Prostate gland (tissue), 2 donors: ENCODE measurements around the gene TPSG1. TPM values are rescaled to one million over a fixed set of nuclear protein-coding genes. Genes with fewer than 3 reads are reported as not detected.
"Not testable (repeated sequence)": the region's sequence is repeated elsewhere in the genome, so short reads cannot be mapped to it uniquely, and the experiment has no call there.

Source experiments
- DNase-seq: peaks from one replicate; pipeline ENCODE4 v3.0.0-alpha.2; 2019; ENCODE audit warnings: low spot score
- H3K27ac ChIP-seq, 2 donors: fragments of 200-600 bp; sonication (generic); 2 replicates each; pipeline ENCODE4 v1.5.1; 2017 to 2019
- H3K27me3 ChIP-seq: fragments of 200-600 bp; sonication (generic); replicated peaks from 2 replicates; pipeline ENCODE4 v1.5.1; 2019; ENCODE audit not compliant: insufficient read depth
- H3K36me3 ChIP-seq, 2 donors: fragments of 200-600 bp; sonication (generic); 1 replicate in 1 of 2; 2 replicates in 1 of 2; pipeline versions ENCODE4 v1.5.1 to v1.8.1; 2017 to 2019
- H3K4me1 ChIP-seq: fragments of 200-600 bp; sonication (generic); replicated peaks from 2 replicates; pipeline ENCODE4 v1.5.1; 2019
- H3K4me3 ChIP-seq, 2 donors: fragments of 200-600 bp; sonication (generic); 2 replicates each; pipeline ENCODE4 v1.5.1; 2017 to 2019
- H3K9me3 ChIP-seq: fragments of 200-600 bp; sonication (generic); 2 replicates; pipeline ENCODE4 v1.5.1; 2017
- POLR2A ChIP-seq: fragments of 450-650 bp; IDR thresholded peaks from one replicate; pipeline ENCODE4 v1.6.1; 2016; ENCODE audit warnings: antibody characterized with exemption, mild to moderate bottlenecking
- POLR2AphosphoS5 ChIP-seq: sonication (generic); formaldehyde crosslinking; IDR thresholded peaks from one replicate; pipeline ENCODE4 v1.6.1; 2017; ENCODE audit warnings: antibody characterized with exemption
- WGBS: methylation state at CpG from one replicate; pipeline ENCODE4 v1.1.5; 2018; 5-methylcytosine and 5-hydroxymethylcytosine counted together
- intact Hi-C: fragments of 100-400 bp; cut with DNase I; formaldehyde crosslinking; loops from one replicate; pipeline ENCODE4 v1.14.2; 2022
- total RNA-seq, 2 donors: library from RNA; depleted of rRNA; stranded (reverse); fragments of >200 nt; gene quantifications; one replicate each; pipeline ENCODE4 v1.1.0, GENCODE V29; 2016
- TF ChIP-seq, protein P1 (sequence below), 4 experiments: fragments of 200-600 bp in 2 of 4; fragments of 450-650 bp in 2 of 4; sonication (generic) in 2 of 4; IDR thresholded peaks; 1 replicate in 3 of 4; 2 replicates in 1 of 4; pipeline ENCODE4 v1.5.1; 2016 to 2019; ENCODE audit warnings: antibody characterized with exemption in 4 of 4, mild to moderate bottlenecking in 2 of 4, moderate library complexity in 2 of 4

TPSG1 gene
- total RNA-seq, 2 donors from 2014 or later, result not detected

DNA sequence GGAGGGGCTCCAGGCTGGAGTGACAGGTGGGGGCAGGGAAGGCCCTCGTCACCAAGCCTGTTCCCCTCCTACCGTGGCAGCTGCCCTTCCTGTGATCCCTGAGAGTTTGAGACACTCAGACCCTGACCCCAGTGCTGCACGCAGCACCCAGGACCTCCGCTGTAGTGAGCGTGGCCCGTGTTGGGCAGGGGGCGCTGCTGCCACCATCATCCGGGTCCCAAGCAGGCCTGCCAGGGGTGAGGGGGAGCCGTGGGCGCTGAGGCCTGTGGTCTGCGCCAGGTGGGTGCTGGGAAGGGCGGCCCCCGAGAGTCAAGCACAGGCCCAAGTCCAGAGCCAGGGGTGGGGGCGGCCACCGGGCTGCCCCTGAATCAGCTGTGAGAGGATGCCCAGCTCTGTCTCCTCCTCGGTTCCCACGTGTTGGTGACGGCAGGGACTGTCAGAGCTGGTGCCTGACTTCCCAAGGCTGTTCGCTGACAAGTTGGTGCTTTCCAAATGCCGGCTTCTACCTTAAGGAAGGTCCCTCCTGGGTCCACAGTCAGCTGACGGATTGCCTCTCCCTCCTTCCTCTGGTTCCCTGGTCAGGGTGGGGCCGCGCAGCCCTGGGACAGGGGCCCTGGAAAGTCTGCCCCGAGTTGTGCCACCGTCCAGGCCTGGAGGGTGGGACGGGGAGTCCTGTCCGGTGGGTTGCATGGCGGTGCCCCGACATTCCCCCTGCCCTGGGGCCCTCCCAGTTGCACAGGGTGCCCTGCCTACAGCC lies 31.1 kb downstream of the TPSG1 start:
- no peak overlapping the region for H3K27ac ChIP-seq
- WGBS, result 66% methylated on average over 25 of the region's 29 CpGs

DNA sequence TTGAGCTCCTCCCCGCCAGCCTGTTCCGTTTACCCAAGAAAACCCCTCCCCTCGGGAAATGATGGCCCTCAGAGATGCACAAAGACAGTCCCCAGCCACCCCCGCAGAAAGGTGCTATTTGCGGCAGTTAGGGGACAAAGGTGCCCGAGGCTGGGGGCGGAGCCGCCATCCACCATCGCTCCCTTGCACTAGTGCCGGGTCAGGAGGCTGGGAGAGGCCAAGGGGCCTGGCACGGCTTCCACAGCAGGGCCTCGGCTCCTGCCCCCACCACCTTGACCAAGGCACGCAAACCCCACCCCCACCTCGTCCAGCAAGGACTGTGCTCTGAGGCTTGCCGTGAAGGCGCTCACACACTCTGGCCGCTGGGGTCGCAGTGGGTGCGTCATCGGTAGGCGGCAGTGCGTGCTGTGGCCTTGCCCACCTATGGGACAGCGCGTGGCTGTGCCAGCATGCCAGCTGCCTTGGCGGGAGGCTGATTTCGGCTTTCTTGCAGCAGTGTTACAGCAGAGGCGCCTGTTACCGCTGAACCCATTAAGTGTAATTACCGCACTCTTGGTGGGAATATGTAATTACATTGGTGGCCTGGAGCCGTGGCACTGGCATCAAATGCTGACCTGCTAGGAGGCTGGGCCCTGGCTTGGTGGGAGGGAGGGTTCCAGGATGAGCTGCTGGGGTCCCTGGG lies 31.8 kb downstream of the TPSG1 start:
- no peak for DNase-seq
- H3K36me3 ChIP-seq, result no peaks in the 10 kb centered on the region
- no peaks in the 10 kb centered on the region for H3K4me1 ChIP-seq
- intact Hi-C loops, result loop anchor here (1.0 kb wide), 1 partner anchor 87 kb away; no protein-coding TSS in a partner anchor
- no peaks in the 10 kb centered on the region for H3K9me3 ChIP-seq
- H3K4me3 ChIP-seq, result no peak overlapping the region
- no peak for TF ChIP-seq POLR2A
- no peak for TF ChIP-seq POLR2AphosphoS5
- TF ChIP-seq, protein P1, sequence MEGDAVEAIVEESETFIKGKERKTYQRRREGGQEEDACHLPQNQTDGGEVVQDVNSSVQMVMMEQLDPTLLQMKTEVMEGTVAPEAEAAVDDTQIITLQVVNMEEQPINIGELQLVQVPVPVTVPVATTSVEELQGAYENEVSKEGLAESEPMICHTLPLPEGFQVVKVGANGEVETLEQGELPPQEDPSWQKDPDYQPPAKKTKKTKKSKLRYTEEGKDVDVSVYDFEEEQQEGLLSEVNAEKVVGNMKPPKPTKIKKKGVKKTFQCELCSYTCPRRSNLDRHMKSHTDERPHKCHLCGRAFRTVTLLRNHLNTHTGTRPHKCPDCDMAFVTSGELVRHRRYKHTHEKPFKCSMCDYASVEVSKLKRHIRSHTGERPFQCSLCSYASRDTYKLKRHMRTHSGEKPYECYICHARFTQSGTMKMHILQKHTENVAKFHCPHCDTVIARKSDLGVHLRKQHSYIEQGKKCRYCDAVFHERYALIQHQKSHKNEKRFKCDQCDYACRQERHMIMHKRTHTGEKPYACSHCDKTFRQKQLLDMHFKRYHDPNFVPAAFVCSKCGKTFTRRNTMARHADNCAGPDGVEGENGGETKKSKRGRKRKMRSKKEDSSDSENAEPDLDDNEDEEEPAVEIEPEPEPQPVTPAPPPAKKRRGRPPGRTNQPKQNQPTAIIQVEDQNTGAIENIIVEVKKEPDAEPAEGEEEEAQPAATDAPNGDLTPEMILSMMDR (IDR thresholded peaks at IDR 0.05), result no peak
- no peaks in the 10 kb centered on the region for H3K27me3 ChIP-seq
- WGBS, result 61% methylated on average over 30 of the region's 30 CpGs
- H3K27ac ChIP-seq, result no peak overlapping the region

More for the DNA sequence above, 31.1 kb downstream of the TPSG1 start:
- no peaks in the 10 kb centered on the region for H3K36me3 ChIP-seq
- TF ChIP-seq POLR2AphosphoS5, result no peak
- TF ChIP-seq, protein P1 (IDR thresholded peaks at IDR 0.05), result no peak
- TF ChIP-seq POLR2A, result no peak
- no peaks in the 10 kb centered on the region for H3K27me3 ChIP-seq
- DNase-seq, result no peak
- intact Hi-C loops, result loop anchor here (1.0 kb wide), 1 partner anchor 88 kb away; no protein-coding TSS in a partner anchor
- no peaks in the 10 kb centered on the region for H3K9me3 ChIP-seq
- H3K4me3 ChIP-seq, result no peak overlapping the region
- H3K4me1 ChIP-seq, result no peaks in the 10 kb centered on the region

DNA sequence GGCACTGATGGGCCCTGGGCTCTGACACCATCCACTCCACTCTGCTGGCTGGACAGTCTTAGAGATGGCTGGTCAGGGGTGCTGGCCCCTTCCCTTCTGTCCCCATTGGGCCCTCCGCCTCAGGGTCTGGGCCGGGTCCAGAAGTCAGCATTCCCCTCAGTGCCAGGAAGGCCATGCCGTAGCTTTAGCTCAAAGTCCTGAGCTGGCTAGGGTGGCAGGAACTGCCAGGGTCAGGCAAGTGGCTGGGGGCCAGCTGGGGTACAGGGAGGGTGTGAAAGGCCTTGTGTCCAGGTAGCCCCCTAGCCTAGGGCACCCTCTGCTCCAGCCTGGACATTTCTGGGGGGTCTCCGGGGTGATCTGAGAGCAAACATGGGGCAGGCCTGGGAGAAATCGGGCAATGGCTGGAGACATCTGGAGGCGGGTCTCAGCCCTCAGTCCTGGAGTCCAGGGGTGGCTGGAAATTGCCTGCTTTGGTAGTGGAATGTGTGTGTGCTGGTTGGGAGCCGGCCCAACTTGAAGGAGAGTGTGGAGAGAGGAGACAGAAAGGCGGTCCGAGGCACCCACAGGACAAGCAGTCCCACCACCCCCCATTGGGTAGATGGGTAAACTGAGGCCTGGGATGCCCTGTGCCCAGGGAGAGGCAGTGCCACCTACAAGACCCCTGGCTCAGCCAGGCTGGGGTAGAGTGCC lies 32.5 kb downstream of the TPSG1 start:
- no peaks in the 10 kb centered on the region for H3K36me3 ChIP-seq
- TF ChIP-seq POLR2AphosphoS5 (no peak), POLR2A (no peak)
- TF ChIP-seq, protein P1 (IDR thresholded peaks at IDR 0.05), result no peak
- no peak for DNase-seq
- H3K9me3 ChIP-seq, result no peaks in the 10 kb centered on the region
- WGBS, result 75% methylated on average over 9 of the region's 9 CpGs
- H3K27me3 ChIP-seq, result no peaks in the 10 kb centered on the region
- peak overlapping the region in 1 of 2 donors; percentile 14 for H3K27ac ChIP-seq
- intact Hi-C loops, result loop anchor here (1.0 kb wide), 1 partner anchor 86 kb away; no protein-coding TSS in a partner anchor
- no peaks in the 10 kb centered on the region for H3K4me1 ChIP-seq
- H3K4me3 ChIP-seq, result no peak overlapping the region

DNA sequence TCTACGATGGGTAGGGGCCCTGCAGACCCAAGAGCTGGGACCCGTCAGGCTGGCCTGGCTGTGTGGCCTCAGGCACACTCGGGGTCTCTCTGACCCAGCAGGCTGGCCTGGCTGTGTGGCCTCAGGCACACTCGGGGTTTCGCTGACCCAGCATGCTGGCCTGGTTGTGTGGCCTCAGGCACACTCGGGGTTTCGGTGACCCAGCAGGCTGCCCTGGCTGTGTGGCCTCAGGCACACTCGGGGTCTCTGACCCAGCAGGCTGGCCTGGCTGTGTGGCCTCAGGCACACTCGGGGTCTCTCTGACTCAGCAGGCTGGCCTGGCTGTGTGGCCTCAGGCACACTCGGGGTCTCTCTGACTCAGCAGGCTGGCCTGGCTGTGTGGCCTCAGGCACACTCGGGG lies 34.3 kb downstream of the TPSG1 start:
- H3K36me3 ChIP-seq, H3K27me3 ChIP-seq, H3K9me3 ChIP-seq, intact Hi-C loops, DNase-seq, H3K4me3 ChIP-seq, H3K27ac ChIP-seq, H3K4me1 ChIP-seq: not testable (repeated sequence)
- 92% methylated on average over 9 of the region's 11 CpGs for WGBS

DNA sequence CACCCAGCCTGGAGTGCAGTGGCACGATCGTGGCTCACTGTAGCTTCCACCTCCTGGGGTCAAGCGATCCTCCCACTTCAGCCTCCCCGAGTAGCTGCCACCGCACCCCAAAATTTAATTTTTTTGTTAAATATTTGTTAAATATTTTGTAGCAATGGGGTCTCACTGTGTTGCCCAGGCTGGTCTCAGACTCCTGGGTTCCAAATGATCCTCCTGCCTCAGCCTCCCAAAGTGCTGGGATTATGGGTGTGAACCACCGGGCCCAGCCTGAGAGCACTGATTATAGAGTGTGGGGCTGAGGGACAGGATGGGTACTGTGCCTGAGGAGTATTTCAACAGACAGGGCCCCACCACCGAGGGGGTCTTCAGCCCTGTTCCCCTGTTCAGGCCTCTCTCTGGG lies 35.6 kb downstream of the TPSG1 start:
- DNase-seq, result no peak
- Histone ChIP-seq H3K36me3 (no peaks in the 10 kb centered on the region), H3K9me3 (no peaks in the 10 kb centered on the region), H3K27me3 (no peaks in the 10 kb centered on the region), H3K4me3 (no peak overlapping the region), H3K27ac (no peak overlapping the region), H3K4me1 (no peaks in the 10 kb centered on the region)
- WGBS, result 69% methylated on average over 7 of the region's 7 CpGs
- TF ChIP-seq POLR2A (no peak), POLR2AphosphoS5 (no peak)
- TF ChIP-seq, protein P1 (IDR thresholded peaks at IDR 0.05), result no peak
- intact Hi-C loops, result no loop called here
